Stimulated activated CD8-positive, alpha-beta memory T cell treated with anti-CD3 and anti-CD28 coated beads, Interleukin-12 subunit alpha, Interleukin-12 subunit beta, amount 100 ng/mL, for 4 hours (primary cell): ENCODE data around the gene ZNF587B.
A peak's percentile ranks its signal among the peaks of the same experiment; 100 is the strongest.
"Not testable (repeated sequence)": the region's sequence is repeated elsewhere in the genome, so short reads cannot be mapped to it uniquely, and the experiment has no call there.

Experiments
- DNase-seq: peaks from one replicate; pipeline ENCODE4 v3.0.0-alpha.2; 2020; ENCODE audit warnings: low read depth

The ZNF587B gene

GRCh38 chr19:57830071-57830602 is at the start of gene ZNF587B:
Gene ZNF587B, plus strand, starts transcription at chr19:57830299. Its CDS starts 230 bp downstream, at chr19:57830529.
- DNase-seq = no peak

- no peak for DNase-seq
These were observed 43.8 kb upstream of the ZNF587B start for GRCh38 chr19:57786286-57786685.

- DNase-seq = no peak
These were observed 43.2 kb upstream of the ZNF587B start for GRCh38 chr19:57786906-57787305.

- no peak for DNase-seq
These were observed 41.9 kb upstream of the ZNF587B start for GRCh38 chr19:57788114-57788692.

GRCh38 chr19:57789288-57789687 is 40.8 kb upstream of the ZNF587B start:
- no peak for DNase-seq

GRCh38 chr19:57796580-57796979 is 33.5 kb upstream of the ZNF587B start:
- DNase-seq = not testable (repeated sequence)

GRCh38 chr19:57800696-57801095 is 29.4 kb upstream of the ZNF587B start:
- DNase-seq = no peak

GRCh38 chr19:57802269-57802668 is 27.8 kb upstream of the ZNF587B start:
- DNase-seq = no peak

GRCh38 chr19:57803265-57803593 is 26.9 kb upstream of the ZNF587B start:
- no peak for DNase-seq

GRCh38 chr19:57803594-57804325 is 26.3 kb upstream of the ZNF587B start:
- DNase-seq = no peak

GRCh38 chr19:57807541-57807940 is 22.6 kb upstream of the ZNF587B start:
- DNase-seq = no peak

GRCh38 chr19:57810410-57811295 is 19.4 kb upstream of the ZNF587B start:
- DNase-seq = not testable (repeated sequence)

- DNase-seq = no peak
These were observed 17.9 kb upstream of the ZNF587B start for GRCh38 chr19:57812226-57812625.

GRCh38 chr19:57812975-57813820 is 16.9 kb upstream of the ZNF587B start:
- not testable (repeated sequence) for DNase-seq

GRCh38 chr19:57813919-57814504 is 16.1 kb upstream of the ZNF587B start:
- no peak for DNase-seq

- DNase-seq = peak; percentile 53
These were observed 15.4 kb upstream of the ZNF587B start, which contains the start of gene ZNF552 for GRCh38 chr19:57814505-57815246. Gene ZNF552, minus strand, starts transcription at chr19:57814913. Its CDS starts 170 bp downstream, at chr19:57814743.

- DNase-seq = no peak
These were observed 14.6 kb upstream of the ZNF587B start for GRCh38 chr19:57815247-57816075.

GRCh38 chr19:57816652-57817051 is 13.4 kb upstream of the ZNF587B start:
- DNase-seq = no peak

GRCh38 chr19:57817976-57818375 is 12.1 kb upstream of the ZNF587B start:
- DNase-seq = no peak

GRCh38 chr19:57818378-57818777 is 11.7 kb upstream of the ZNF587B start:
- DNase-seq = no peak
